Measurements from ENCODE around the gene MLF2.
"Not testable (repeated sequence)": the region's sequence is repeated elsewhere in the genome, so short reads cannot be mapped to it uniquely, and the experiment has no call there.

Gene MLF2

GRCh38 chr12:6764011-6764828 is 11.3 kb upstream of the MLF2 start:
- peak; percentile 99 for DNase-seq

- DNase-seq = no peak
Observed at GRCh38 chr12:6763380-6763779, 10.4 kb upstream of the MLF2 start.

- no peak for DNase-seq
Observed at GRCh38 chr12:6759741-6760140, 6.8 kb upstream of the MLF2 start.

GRCh38 chr12:6758506-6759095 is 5.7 kb upstream of the MLF2 start:
- no peak for DNase-seq

GRCh38 chr12:6757028-6757690 is 4.2 kb upstream of the MLF2 start:
- no peak for DNase-seq

GRCh38 chr12:6754411-6754810 is 1.5 kb upstream of the MLF2 start:
- DNase-seq = no peak

GRCh38 chr12:6753772-6754356 is 923 bp upstream of the MLF2 start:
- DNase-seq = no peak

GRCh38 chr12:6752167-6752920 is 597 bp downstream of the MLF2 start:
- no peak for DNase-seq

- DNase-seq = no peak
Observed at GRCh38 chr12:6751767-6752166, 1.2 kb downstream of the MLF2 start.

GRCh38 chr12:6750506-6750905 is 2.4 kb downstream of the MLF2 start:
- no peak for DNase-seq

GRCh38 chr12:6748761-6749160 is 4.2 kb downstream of the MLF2 start:
- no peak for DNase-seq

- DNase-seq = no peak
Observed at GRCh38 chr12:6747216-6747615, 5.7 kb downstream of the MLF2 start.

- no peak for DNase-seq
Observed at GRCh38 chr12:6745741-6746525, 7.0 kb downstream of the MLF2 start.

GRCh38 chr12:6743300-6743699 is 9.6 kb downstream of the MLF2 start:
- not testable (repeated sequence) for DNase-seq

- DNase-seq = no peak
Observed at GRCh38 chr12:6742834-6743233, 10.1 kb downstream of the MLF2 start.

GRCh38 chr12:6742080-6742479 is 10.9 kb downstream of the MLF2 start:
- not testable (repeated sequence) for DNase-seq

GRCh38 chr12:6736754-6737153 is 16.2 kb downstream of the MLF2 start:
- DNase-seq = no peak

GRCh38 chr12:6735448-6736191 is 17.3 kb downstream of the MLF2 start:
- peak; percentile 84 for DNase-seq

- DNase-seq = no peak
Observed at GRCh38 chr12:6734506-6735387, 18.2 kb downstream of the MLF2 start.

GRCh38 chr12:6730169-6730568 is 22.8 kb downstream of the MLF2 start:
- no peak for DNase-seq
